ENCODE results near the gene TNFSF18.

Gene TNFSF18

DNA sequence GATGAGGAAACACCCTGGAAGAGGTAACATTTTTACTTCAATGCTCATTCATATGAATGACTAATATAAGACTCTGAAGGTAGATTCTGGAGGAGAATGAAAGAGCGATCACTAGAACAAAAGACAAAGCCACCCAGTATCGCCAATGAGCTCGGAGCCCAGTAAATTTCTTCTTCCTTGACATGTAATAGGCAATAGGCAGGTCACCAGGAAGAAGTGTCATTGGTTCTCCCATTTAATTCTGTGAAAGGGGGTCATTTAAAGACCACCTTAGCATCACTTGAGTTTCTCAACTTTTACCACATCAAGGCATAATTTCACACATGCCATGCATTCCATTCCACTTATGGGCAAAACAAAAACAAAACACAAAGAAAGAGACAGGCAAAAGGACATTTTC lies 7.9 kb downstream of the TNFSF18 start:
- DNase-seq (ENCODE audit: low read depth, low spot score): no peak
- peak overlapping the region; percentile 29 for H3K27ac ChIP-seq

DNA sequence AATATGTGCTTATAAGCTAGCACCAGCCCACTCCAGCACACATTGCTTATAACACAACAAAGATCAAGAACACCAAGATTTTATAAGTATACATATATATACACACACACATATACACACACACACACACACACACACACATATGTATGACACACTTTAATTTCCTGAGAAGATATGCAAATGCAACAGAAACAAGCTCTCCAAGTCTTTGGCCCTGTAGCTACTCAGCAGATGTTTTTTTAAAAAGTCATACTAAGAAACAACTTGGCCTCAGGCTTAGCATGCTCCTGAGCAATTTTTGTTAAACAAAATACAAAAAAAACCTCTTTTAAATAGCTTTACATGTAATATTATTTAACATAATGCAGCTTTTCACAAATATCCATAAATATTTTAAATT lies 11.1 kb downstream of the TNFSF18 start:
- DNase-seq (ENCODE audit: low read depth, low spot score): no peak
- H3K27ac ChIP-seq: no peak overlapping the region

DNA sequence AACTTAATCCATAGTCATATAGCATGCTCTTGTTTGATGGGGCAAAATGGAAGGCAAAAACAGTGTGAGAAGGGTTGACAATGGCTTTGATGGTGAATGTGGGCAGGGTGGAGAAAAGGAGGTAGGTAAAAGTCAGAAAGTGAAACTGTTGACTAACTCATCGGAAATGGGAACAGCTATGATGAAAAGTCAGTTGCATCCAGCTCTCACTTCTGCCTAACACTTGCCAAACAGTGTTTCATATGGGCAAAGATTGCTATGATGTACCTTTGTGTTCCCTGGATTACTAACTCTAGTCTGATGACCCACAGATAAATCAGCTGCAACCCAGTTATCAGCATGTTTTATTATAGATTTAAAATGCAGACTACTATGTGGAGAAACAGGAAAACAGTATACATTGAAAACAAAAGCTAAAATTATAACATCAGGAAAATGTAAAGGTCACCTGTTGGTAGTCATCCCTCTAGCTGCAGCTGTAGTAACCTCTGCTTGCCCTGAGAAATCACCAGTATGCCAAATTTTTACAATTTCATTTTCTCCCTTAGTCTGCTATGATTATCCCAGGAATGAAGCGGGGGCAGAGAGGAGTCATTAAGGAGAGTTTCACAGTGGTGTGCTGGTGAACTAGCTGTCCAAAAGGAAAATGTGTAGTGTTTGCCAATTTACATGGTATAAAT lies 11.7 kb downstream of the TNFSF18 start:
- H3K27ac ChIP-seq: no peak overlapping the region
- no peak for DNase-seq (ENCODE audit: low read depth, low spot score)

DNA sequence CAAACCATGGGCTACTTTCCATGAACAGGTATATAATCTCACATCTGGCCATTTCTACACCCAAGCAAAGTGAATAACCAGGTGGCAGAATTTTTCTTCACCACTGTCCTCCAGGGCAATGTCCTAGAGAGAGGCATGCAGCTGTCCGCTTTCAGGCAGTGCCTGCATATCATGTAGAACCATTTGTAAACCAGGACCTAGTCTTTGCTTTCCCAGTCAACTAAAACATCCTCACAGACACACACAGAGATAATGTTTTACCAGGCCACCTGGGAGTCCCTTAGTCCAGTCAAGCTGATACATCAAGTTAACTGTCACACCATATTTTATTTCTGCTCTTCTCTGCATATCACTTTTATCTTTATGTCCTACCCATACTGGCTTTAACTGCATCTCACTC lies 26.2 kb downstream of the TNFSF18 start:
- H3K27ac ChIP-seq: no peak overlapping the region
- DNase-seq (ENCODE audit: low read depth, low spot score): no peak

DNA sequence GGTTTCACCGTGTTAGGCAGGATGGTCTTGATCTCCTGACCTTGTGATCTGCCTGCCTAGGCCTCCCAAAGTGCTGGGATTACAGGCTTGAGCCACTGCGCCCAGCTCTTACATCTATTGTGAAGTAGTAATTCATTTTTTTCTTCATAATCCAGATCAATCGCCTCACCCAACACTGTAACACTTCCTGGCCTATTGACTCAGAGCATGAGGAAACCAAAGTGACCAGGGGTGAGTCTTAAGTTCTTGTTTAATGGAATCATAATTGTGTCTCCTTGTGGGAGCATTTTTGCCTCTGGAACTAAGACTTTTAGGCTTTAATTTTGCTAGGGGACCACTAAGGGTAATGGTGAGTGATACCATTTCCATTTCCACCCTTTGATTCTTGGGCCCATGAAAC lies 27.4 kb downstream of the TNFSF18 start:
- H3K27ac ChIP-seq: no peak overlapping the region
- no peak for DNase-seq (ENCODE audit: low read depth, low spot score)

DNA sequence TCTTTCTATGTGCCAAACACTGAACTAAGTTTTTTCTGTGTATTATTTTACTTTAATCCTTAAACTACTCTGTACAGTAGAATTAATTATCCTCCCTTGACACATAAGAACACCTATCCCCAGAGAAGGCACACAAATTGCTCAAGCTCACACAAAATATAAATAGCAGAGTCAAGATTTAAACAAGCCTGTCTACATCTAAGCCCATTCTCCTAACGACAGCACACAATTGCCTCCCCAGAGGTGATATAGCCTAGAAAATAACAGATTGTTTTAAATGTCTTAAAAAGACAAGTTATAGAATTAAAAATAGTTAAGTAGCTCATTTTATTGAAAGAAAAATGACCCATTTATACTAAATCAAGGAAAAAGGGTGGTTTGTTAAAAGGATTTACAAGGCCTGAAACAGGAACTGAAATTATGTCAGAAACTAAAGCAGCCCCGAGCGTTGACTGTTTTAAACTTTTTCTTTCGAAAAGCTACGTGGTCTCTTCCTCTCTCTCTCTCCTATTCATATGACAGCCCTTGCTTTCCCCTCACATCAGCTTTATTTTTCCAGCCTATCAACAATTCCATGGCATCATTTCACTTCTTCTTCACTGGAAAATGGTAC lies 30.5 kb downstream of the TNFSF18 start:
- DNase-seq (ENCODE audit: low read depth, low spot score): no peak
- H3K27ac ChIP-seq: no peak overlapping the region

DNA sequence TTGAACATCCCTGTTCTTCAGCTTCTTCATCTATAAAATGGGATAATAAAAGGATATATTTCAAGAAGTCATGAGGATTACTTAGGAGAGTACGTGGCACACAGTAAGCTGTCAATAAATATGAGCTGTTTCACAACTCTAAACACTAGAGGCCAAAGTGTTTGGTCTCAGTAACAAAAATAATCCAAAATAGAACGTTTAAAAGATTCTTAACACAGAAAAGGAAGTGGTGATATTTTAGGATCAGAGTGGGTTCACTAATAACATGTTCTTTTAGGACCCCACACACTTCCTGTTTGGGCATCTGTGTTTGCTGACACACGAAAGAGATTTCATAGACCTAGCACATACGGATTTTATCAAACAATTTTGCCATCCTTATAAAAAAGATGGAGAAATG lies 32.9 kb downstream of the TNFSF18 start:
- no peak overlapping the region for H3K27ac ChIP-seq
- no peak for DNase-seq (ENCODE audit: low read depth, low spot score)

DNA sequence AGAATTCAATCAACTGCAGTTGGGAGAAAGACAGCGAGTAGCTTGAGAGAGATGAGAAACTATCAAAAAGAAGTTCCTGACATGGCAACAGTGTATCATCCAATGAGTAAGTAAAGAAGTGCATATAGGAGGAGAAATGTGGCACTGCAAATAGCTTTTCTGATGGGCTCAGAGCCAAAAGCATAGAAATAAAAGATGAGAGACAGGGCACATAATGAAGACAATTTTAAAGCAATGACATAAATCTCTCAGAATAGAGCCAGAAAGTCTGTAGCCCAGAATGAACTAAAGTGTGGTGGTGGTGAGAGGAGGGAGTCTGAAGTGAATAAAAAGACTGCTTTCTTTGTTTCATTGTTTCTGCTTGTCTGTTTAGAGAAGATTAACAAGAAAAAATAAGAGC lies 34.3 kb downstream of the TNFSF18 start:
- DNase-seq (ENCODE audit: low read depth, low spot score): no peak
- H3K27ac ChIP-seq: no peak overlapping the region

DNA sequence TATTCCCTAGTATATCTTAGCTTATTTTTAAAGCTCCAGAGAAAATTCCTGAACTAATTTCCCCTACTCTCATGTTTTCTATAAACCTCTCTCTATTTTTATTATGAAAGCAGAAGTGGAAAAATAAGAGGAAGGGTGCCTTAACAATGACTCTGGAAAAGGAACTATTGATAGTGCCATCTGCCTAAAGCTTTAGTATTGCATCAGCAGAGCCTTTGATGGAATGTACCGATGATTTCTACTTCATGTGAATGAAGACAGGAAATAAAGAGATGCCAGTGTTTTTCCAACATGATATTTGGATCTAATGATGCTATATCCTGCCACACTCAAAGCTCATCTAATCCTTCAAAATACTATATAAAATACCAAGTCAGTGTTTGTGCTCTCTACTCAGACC lies 35.1 kb downstream of the TNFSF18 start:
- no peak for DNase-seq (ENCODE audit: low read depth, low spot score)

DNA sequence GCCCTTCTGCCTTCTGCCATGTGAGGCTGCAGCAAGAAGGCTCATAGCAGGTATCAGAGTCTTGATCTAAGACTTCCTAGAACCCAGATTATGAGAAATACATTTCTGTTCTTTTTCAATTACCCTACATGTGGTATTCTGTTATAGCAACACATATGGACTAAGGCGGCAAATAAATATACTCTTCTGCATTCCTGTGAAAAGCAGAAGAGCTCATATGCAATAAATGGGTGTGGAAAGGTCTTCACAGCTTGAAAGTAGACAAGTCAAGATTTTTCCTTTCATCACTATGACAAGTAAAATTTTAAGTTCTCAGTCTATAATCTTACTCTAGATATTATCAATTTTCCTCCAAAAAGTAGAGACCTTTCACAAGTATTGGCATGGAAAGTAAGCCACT lies 36.6 kb downstream of the TNFSF18 start:
- H3K27ac ChIP-seq: no peak overlapping the region
- no peak for DNase-seq (ENCODE audit: low read depth, low spot score)

More for the DNA sequence above, 35.1 kb downstream of the TNFSF18 start:
- H3K27ac ChIP-seq: no peak overlapping the region

DNA sequence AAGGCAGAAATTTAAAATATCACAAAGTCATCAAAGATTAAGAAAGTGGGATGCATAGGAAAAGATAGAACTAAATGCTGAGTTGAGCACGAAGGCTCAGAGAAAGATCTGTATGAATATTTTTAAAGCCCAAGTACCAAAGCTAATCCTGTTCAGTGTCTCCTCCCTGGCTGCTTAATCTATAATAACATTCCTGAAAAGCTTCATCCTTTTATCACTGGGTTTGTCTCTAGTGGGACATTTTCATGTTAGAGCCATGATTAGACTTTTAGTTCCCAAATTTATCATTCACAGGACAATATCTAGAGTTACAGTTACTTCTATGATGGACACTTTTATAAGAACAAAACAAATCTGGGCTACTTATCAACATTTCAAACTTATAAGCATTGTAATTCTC lies 38.6 kb downstream of the TNFSF18 start:
- no peak overlapping the region for H3K27ac ChIP-seq
- no peak for DNase-seq (ENCODE audit: low read depth, low spot score)

DNA sequence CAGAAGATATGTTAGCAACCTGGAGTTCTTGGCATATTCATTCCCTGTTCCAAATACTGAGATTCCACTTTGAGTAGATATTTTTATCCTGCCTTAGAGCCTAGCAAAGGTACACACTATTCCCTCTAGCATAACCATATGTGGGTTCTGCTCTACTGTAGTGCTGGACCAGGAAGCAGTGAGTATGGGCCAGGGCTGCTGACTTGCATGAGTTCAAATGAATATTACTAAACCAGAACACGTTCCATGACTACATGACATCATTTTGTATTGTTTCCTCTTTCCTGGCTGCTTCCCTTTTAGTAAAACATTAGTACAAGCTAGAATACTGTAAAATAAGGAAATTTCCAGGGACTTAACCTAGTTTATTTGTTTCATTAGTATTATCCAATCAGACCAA lies 41.1 kb downstream of the TNFSF18 start:
- no peak overlapping the region for H3K27ac ChIP-seq
- no peak for DNase-seq (ENCODE audit: low read depth, low spot score)

DNA sequence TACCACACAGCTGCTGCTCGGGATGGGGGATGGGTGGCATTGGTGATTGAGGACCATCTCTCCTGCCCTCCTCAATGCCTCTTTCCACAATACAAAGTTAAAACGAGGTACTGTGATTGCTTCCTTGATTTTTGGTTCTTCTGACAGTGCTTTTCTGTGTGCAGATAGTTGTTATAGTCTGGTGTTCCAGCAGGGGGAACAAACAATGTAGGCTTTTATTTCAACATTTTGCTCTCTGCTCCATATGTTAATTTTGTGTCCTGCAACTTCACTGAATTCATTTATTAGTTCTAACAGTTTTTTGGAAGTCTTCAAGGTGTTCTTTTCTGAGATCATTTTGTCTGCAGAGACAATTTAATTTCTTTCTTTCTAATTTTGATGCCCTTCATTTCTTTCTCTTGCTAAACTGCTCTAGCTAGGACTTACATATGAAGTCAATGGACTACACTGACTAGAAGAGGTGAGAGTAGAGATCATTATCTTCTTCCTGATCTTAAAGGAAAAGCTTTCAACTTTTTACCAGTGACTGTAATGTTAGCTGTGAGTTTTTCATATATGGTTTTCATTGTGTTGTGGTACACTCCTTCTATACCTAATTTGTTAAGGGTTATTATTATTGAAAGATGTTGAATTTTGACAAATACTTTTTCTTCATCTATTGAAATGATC lies 45.4 kb downstream of the TNFSF18 start:
- no peak overlapping the region for H3K27ac ChIP-seq
- no peak for DNase-seq (ENCODE audit: low read depth, low spot score)

DNA sequence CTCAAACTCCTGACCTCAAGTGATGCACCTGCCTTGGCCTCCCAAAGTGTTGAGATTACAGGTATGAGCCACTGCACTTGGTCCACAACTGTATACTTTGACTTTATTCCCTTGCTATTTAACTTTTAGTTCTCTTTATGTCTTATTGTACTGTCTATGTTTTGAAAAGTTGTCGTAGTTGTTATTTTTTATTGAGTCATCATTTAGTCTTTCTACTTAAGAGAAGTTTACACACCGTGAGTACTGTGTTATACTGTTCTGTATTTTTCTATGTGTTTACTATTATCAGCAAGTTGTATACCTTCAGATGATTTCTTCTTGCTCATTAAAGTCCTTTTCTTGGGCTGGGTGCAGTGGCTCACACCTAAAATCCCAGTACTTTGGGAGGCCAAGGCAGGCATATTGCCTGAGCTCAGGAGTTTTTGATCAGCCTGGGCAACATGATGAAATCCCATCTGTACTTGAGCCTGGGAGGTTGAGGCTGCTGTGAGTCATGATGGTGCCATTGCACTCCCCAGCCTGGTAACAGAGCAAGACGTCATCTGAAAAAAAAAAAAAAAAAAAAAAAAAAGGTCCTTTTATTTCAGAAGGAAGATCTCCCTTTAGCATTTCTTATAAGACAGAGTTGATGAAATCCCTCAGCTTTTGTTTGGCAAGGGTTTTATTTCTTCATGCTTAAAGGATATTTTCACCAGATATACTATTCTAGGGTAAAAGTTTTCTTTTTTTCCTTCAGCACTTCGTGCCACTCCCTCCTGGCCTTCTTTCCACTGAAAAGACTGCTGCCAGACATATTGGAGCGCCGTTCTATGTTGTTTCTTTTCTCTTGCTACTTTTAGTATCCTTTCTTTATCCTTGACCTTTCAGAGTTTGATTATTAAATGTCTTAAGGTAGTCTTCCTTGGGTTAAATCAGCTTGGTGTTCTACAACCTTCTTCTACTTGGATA lies 47.6 kb downstream of the TNFSF18 start:
- peak overlapping the region; percentile 70 for H3K27ac ChIP-seq
- peak; percentile 66 for DNase-seq (ENCODE audit: low read depth, low spot score)

DNA sequence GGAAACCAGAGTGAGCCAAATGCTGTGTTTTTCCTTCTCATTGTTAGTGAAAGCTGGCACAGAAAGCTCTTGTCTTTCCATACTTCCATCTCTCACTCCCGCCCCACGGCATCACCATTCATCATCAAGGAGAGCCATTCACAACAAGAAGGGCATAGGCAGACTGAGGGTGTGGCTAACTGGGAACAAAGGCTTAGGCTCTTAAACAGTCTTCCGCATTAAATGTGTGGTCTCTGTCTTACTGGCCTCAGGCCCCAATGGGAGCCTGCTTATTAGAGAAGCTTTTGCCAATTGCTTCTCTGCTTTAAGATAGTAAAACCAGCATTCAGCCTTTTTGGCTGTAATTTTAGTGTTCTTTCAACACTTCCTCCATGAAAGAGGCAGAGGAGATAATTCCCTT lies 51.4 kb downstream of the TNFSF18 start:
- no peak for DNase-seq (ENCODE audit: low read depth, low spot score)
- no peak overlapping the region for H3K27ac ChIP-seq

DNA sequence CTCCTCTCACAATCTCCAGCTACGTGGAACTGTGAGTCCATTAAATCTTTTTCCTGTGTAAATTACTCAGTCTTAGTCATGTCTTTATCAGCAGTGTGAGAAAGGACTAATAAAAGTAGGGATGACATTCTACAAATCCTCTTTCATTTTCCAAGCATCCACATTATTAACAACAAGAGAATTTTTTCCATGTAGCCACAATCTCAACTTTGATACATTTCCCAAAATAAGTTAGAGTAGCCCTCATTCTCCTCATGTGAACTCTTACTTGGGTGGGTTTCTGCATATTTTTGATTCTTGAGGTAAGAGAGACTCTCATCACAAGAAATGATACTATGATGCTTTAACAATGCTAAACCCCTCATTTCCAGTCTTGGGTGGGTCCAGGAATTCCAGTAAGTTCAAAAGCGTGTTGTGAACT lies 52.8 kb downstream of the TNFSF18 start:
- DNase-seq (ENCODE audit: low read depth, low spot score): no peak
- no peak overlapping the region for H3K27ac ChIP-seq

DNA sequence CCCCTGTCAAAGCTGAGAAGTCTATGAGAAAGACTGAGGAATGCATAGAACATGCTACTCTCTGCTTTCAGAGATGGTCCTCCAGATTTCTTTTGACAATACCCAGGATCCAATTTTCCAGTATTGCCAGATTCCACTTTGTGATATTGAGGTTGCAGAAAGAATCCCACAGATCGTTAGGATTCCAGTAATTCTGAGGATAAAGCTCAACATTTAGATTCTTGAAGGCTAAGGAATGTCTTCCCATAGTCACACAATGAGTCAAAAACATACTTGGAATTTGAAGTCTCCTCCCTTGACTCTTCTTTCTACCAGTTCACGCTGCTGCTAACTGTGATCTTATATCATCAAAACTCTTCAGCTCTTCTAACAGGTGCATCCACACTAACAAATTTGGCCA lies 57.1 kb downstream of the TNFSF18 start:
- H3K27ac ChIP-seq: no peak overlapping the region
- DNase-seq (ENCODE audit: low read depth, low spot score): no peak

DNA sequence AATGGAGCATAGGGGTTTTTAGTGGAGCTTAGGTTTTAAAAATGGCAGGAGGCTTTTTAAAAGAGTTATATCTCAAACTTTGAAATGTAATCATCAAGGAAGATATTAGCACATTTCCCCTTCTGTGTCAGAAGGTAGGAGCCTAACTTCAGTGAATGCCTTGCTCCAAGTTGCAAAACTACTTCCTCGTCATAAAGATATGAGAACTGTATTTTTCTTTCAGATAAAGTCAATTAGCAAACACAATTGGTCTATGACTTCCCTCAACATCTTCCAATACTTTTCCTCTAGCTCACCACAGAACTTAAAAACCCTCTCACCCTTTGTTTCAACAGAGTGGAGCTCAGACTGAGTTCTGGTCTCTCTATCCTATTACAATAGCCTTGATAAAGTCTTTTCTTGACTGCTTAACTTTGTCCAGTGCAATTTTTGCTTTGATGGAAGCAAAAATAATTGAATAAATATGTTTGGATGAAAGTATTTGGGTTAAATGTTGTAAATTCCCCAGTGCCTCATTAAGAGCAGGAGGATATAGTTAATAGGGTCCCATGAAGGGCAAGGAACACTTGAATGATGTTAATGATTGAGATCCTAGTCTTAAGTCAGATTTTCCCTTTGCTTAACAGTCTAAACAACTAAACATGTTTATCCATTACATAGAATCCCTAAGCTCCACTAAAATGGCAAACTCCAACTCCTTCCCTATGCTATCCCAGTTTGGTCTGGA lies 58.9 kb downstream of the TNFSF18 start:
- no peak for DNase-seq (ENCODE audit: low read depth, low spot score)

DNA sequence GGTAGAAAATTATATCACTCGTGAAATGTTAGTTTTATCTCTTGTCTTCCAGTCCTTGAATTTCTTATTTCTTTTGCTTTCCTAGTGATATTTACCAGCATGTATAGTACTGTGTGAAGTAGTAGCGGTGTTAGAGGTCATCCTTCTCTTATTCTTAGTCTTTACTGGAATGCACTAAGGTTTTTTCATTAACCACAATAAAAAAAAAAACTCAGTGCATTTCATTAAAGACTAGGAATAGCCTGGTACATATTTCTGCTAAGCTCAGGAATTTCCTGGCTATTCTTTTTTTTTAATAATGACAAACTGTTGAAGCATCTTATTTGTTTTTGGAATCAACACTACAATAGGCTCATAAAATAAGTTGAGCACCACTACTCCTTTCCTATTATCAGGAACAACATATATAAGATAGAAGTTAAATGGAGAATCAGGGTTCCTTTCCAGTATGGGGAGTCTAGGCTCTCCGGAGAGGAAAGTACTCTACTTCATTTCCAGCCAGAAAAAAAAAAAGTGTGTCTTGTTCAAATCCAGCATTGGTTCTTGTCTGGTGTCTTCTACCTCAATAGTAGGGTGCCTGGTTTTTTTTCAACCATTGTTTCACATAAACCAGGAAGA lies 60.0 kb downstream of the TNFSF18 start:
- no peak for DNase-seq (ENCODE audit: low read depth, low spot score)
- no peak overlapping the region for H3K27ac ChIP-seq

More for the DNA sequence above, 58.9 kb downstream of the TNFSF18 start:
- H3K27ac ChIP-seq: no peak overlapping the region
